Endothelial cell of umbilical vein (primary cell): ENCODE measurements around the gene SLC25A34. TPM values are rescaled to one million over a fixed set of nuclear protein-coding genes. Genes with fewer than 3 reads are reported as not detected.

ENCODE experiments used
- BruUV-seq: library from RNA; stranded (reverse); fragments of 400-500 nt; replicated peaks from 2 replicates; lab custom pipeline; 2021; lab: Mats Ljungman, UMichigan
- CTCF ChIA-PET: fragments of 300-600, 350-600 bp; sonication (Branson Sonifier 250); formaldehyde crosslinking; loops from one replicate; lab custom pipeline; 2021; ENCODE audit warnings: antibody characterized with exemption, inconsistent platforms; lab: Charles Lee
- POLR2A ChIA-PET: fragments of 300-600, 350-600 bp; sonication (Branson Sonifier 250); formaldehyde crosslinking; loops from one replicate; lab custom pipeline; 2021; ENCODE audit warnings: antibody characterized with exemption, inconsistent platforms; lab: Charles Lee
- DNase-seq: peaks from one replicate; pipeline ENCODE4 v3.0.0-alpha.2; 2011; ENCODE audit warnings: low read depth, low spot score
- FAIRE-seq: peaks from 2 replicates; lab custom pipeline; 2011; peaks lifted over from hg19 to GRCh38; lab: Jason Lieb, UNC
- H2AFZ ChIP-seq: 2 replicates; pipeline ENCODE4 v1.6.0; 2012; ENCODE audit warnings: low read depth, low read length, control low read depth, inconsistent platforms
- H3K27ac ChIP-seq: 2 replicates; pipeline ENCODE4 v1.5.1; 2011; ENCODE audit warnings: low read depth, mild to moderate bottlenecking, control low read depth, low read length, moderate library complexity; ENCODE audit not compliant: insufficient read depth
- H3K27me3 ChIP-seq, 2 experiments: 2 replicates each; pipeline versions ENCODE4 v1.6.0 to v1.6.1; 2011; ENCODE audit warnings: low read length in 2 of 2, mixed read lengths in 1 of 2; ENCODE audit not compliant: control insufficient read depth in 2 of 2, insufficient read depth in 2 of 2
- H3K36me3 ChIP-seq, 2 experiments: 2 replicates in 1 of 2; 3 replicates in 1 of 2; pipeline ENCODE4 v1.5.1; 2011; ENCODE audit warnings: low read length in 2 of 2, mild to moderate bottlenecking in 1 of 2, moderate library complexity in 1 of 2; ENCODE audit not compliant: control insufficient read depth in 2 of 2, insufficient read depth in 2 of 2; ENCODE audit errors: extremely low read depth in 1 of 2
- H3K4me1 ChIP-seq: 3 replicates; pipeline ENCODE4 v1.5.1; 2011; ENCODE audit warnings: mild to moderate bottlenecking, low read length; ENCODE audit not compliant: control insufficient read depth, insufficient read depth; ENCODE audit errors: extremely low read depth
- H3K4me2 ChIP-seq: 2 replicates; pipeline ENCODE4 v1.6.1; 2011; ENCODE audit warnings: low read length, control low read depth, mixed read lengths; ENCODE audit not compliant: insufficient read depth
- H3K4me3 ChIP-seq, 3 experiments: fragments of 200-600 bp in 1 of 3; sonication (generic), shearing (Covaris generic) in 1 of 3; replicated peaks in 1 of 3; 2 replicates each; pipeline ENCODE4 v1.5.1; 2011 to 2016; ENCODE audit warnings: control low read depth in 3 of 3, low read length in 3 of 3, mild to moderate bottlenecking in 2 of 3, inconsistent platforms in 1 of 3, low read depth in 1 of 3, moderate library complexity in 1 of 3; ENCODE audit not compliant: insufficient read depth in 1 of 3
- H3K79me2 ChIP-seq: 2 replicates; pipeline ENCODE4 v1.6.0; 2012; ENCODE audit warnings: low read length, inconsistent platforms; ENCODE audit not compliant: control insufficient read depth, insufficient read depth
- H3K9ac ChIP-seq: replicated peaks from 2 replicates; pipeline ENCODE3; 2011; ENCODE audit warnings: low read length, control low read depth; ENCODE audit not compliant: insufficient read depth; ENCODE audit errors: extremely low read depth
- H3K9me1 ChIP-seq: replicated peaks from 3 replicates; pipeline ENCODE4 v1.6.0; 2011; ENCODE audit warnings: mild to moderate bottlenecking, low read length; ENCODE audit not compliant: control insufficient read depth, insufficient read depth; ENCODE audit errors: extremely low read depth
- H3K9me3 ChIP-seq: replicated peaks from 2 replicates; pipeline ENCODE4 v1.5.1; 2012; ENCODE audit warnings: low read length, inconsistent platforms; ENCODE audit not compliant: control insufficient read depth, insufficient read depth
- H4K20me1 ChIP-seq: replicated peaks from 2 replicates; pipeline ENCODE3; 2011; ENCODE audit warnings: mild to moderate bottlenecking, low read length; ENCODE audit not compliant: control insufficient read depth, insufficient read depth; ENCODE audit errors: extremely low read depth
- EZH2 ChIP-seq: IDR thresholded peaks from 2 replicates; pipeline ENCODE4 v1.6.1; 2012; ENCODE audit warnings: borderline replicate concordance, low read depth, mild to moderate bottlenecking, moderate library complexity, low read length, inconsistent platforms; ENCODE audit not compliant: severe bottlenecking
- FOS ChIP-seq: IDR thresholded peaks from 2 replicates; pipeline ENCODE4 v1.6.1; 2011; ENCODE audit warnings: mild to moderate bottlenecking, low read length, moderate library complexity, borderline replicate concordance; ENCODE audit not compliant: insufficient read depth
- GATA2 ChIP-seq: IDR thresholded peaks from 2 replicates; pipeline ENCODE4 v1.7.0; 2011; ENCODE audit warnings: low read depth, mild to moderate bottlenecking, moderate library complexity, mixed read lengths, low read length; ENCODE audit not compliant: insufficient read length, insufficient read depth
- JUN ChIP-seq: IDR thresholded peaks from 2 replicates; pipeline ENCODE4 v1.6.1; 2011; ENCODE audit warnings: borderline replicate concordance, low read depth; ENCODE audit not compliant: insufficient read length, insufficient read depth
- MAX ChIP-seq: IDR thresholded peaks from 2 replicates; pipeline ENCODE4 v1.6.1; 2011; ENCODE audit not compliant: insufficient read depth, insufficient read length
- MYC ChIP-seq: IDR thresholded peaks from one replicate; pipeline ENCODE4 v1.6.1; 2011; ENCODE audit warnings: mild to moderate bottlenecking, low read depth, low read length
- POLR2A ChIP-seq: IDR thresholded peaks from 2 replicates; pipeline ENCODE4 v1.6.1; 2012; ENCODE audit warnings: low read depth, mild to moderate bottlenecking, control low read depth, low read length
- POLR2AphosphoS5 ChIP-seq: IDR thresholded peaks from 2 replicates; pipeline ENCODE4 v1.6.1; 2012; ENCODE audit warnings: low read depth, mild to moderate bottlenecking, control low read depth, low read length, moderate library complexity; ENCODE audit not compliant: insufficient read depth
- dilution Hi-C: fragments of 300-500 bp; cut with MboI; formaldehyde crosslinking; loops from one replicate; pipeline ENCODE4 v1.15.0; 2019; ENCODE audit warnings: low sequenced_read_pairs; ENCODE audit not compliant: extremely low pct_ligation_motif_present
- intact Hi-C: fragments of 100-400 bp; cut with micrococcal nuclease; formaldehyde crosslinking; loops from one replicate; pipeline ENCODE4 v1.10.0; 2022
- polyA plus RNA-seq, 4 experiments: library from polyadenylated mRNA; depleted of rRNA in 3 of 4; stranded (reverse) in 3 of 4; unstranded in 1 of 4; fragments of >200 nt; gene quantifications; 2 replicates each; pipeline versions ENCODE4 v1.2.1 to v1.2.3, GENCODE V29; 2011 to 2012; ENCODE audit warnings: missing spikeins in 1 of 4
- total RNA-seq: library from RNA; stranded (reverse); gene quantifications from 2 replicates; pipeline ENCODE4 v1.2.3, GENCODE V29; 2021
- TF ChIP-seq, protein P1 (sequence below), 2 donors: IDR thresholded peaks; 1 replicate in 1 of 2; 2 replicates in 1 of 2; pipeline ENCODE4 v1.5.1; 2011; ENCODE audit warnings: low read length in 2 of 2, mild to moderate bottlenecking in 2 of 2, moderate library complexity in 2 of 2, control low read depth in 1 of 2, inconsistent platforms in 1 of 2, low read depth in 1 of 2; ENCODE audit not compliant: insufficient read depth in 1 of 2; ENCODE audit errors: extremely low read depth in 1 of 2

Gene SLC25A34
- total and polyA plus RNA-seq, 2 donors (not counting 3 experiments of a cell fraction or from before 2014, with no cell fraction given): 0.90 to 1.1 TPM

DNA sequence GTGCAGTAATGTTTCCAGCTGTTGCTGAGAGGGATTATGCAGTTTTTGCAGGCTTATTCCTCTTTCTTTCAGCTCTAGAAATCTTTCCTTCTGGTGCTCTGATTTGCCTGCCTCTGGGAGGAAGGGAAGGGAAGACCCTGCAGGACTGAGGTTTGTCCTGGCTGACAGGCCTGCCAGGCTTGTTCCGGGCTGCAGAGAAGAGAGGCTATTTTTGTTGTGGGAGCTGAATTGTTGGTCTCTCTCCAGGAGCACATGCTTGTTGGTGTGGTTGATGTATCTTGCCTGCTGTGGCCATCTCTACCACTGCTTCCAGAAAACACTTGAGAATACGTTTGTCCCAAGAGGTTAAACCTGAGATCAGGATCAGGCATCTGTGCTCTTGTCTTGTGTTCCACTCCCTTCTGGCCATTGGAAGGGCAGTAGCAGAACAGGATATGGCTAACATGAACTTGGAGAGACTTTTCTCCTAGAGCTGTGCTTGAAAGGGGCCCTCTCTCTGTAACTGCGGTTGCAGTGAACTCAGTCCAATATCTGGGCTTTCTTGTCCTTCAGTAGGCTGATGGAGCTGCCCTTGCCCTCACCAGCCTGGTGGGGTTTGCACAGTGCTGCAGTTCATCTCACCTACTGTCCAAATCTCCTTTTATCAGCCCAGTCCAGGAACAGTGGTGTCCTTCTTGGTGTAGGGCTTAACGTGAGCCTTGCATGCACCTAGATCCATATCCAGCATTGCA is 21.5 kb upstream of the SLC25A34 start:
- H3K27ac ChIP-seq: no peak overlapping the region
- dilution Hi-C loops (no loop called here), intact Hi-C loops (no loop called here)
- H3K4me3 ChIP-seq: no peak overlapping the region
- no peak overlapping the region for H2AFZ ChIP-seq
- H3K4me1 ChIP-seq: no peaks in the 10 kb centered on the region
- no peaks in the 10 kb centered on the region for H3K9me3 ChIP-seq
- no peak for TF ChIP-seq MYC
- TF ChIP-seq MAX: no peak
- TF ChIP-seq POLR2A: no peak
- TF ChIP-seq FOS: no peak
- no peak for TF ChIP-seq GATA2
- TF ChIP-seq, protein P1, sequence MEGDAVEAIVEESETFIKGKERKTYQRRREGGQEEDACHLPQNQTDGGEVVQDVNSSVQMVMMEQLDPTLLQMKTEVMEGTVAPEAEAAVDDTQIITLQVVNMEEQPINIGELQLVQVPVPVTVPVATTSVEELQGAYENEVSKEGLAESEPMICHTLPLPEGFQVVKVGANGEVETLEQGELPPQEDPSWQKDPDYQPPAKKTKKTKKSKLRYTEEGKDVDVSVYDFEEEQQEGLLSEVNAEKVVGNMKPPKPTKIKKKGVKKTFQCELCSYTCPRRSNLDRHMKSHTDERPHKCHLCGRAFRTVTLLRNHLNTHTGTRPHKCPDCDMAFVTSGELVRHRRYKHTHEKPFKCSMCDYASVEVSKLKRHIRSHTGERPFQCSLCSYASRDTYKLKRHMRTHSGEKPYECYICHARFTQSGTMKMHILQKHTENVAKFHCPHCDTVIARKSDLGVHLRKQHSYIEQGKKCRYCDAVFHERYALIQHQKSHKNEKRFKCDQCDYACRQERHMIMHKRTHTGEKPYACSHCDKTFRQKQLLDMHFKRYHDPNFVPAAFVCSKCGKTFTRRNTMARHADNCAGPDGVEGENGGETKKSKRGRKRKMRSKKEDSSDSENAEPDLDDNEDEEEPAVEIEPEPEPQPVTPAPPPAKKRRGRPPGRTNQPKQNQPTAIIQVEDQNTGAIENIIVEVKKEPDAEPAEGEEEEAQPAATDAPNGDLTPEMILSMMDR (IDR thresholded peaks at IDR 0.05; ENCODE audit: extremely low read depth in 1 of 2, insufficient read depth in 1 of 2, low read depth in 1 of 2, low read length in 2 of 2): no peak
- no peak for TF ChIP-seq POLR2AphosphoS5
- TF ChIP-seq JUN: no peak
- no peak for TF ChIP-seq EZH2
- H3K27me3 ChIP-seq: no peaks in the 10 kb centered on the region
- no peaks in the 10 kb centered on the region for H3K9me1 ChIP-seq
- no TSS peak for BruUV-seq
- no peak overlapping the region for H3K4me2 ChIP-seq
- DNase-seq: no peak
- POLR2A ChIA-PET: interaction anchor here (0.6 to 0.8 kb wide), 2 partner anchors 19 to 80 kb away, joined by 4 to 5 read pairs; no protein-coding TSS in a partner anchor
- peaks cover 2% of the 10 kb centered on the region for H4K20me1 ChIP-seq
- H3K36me3 ChIP-seq: peaks cover 6 to 21% of the 10 kb centered on the region in 2 experiments
- CTCF ChIA-PET: interaction anchor here (0.6 to 1.0 kb wide), 3 partner anchors 8 to 16 kb away, joined by 3 read pairs; no protein-coding TSS in a partner anchor
- H3K9ac ChIP-seq: no peak overlapping the region
- no peaks in the 10 kb centered on the region for H3K79me2 ChIP-seq
- no peak for FAIRE-seq
